Lower lobe of right lung (tissue), 2 donors: ENCODE data around the gene TRPV2. TPM values are rescaled to one million over a fixed set of nuclear protein-coding genes. Genes with fewer than 3 reads are reported as not detected.

Experiments
- ATAC-seq, 2 donors: fragments of 200-7000 bp; cut with Tn5 transposase; one replicate each; pipeline ENCODE4 v1.9.1; 2020 to 2022; ENCODE audit warnings: mild to moderate bottlenecking in 2 of 2, moderate library complexity in 2 of 2
- DNase-seq: peaks from one replicate; pipeline ENCODE4 v3.0.0-alpha.2; 2020
- H3K27ac ChIP-seq: fragments of 200-600 bp; one replicate; pipeline ENCODE4 v1.8.0; 2022
- H3K27me3 ChIP-seq: fragments of 200-600 bp; one replicate; pipeline ENCODE4 v1.8.0; 2022; ENCODE audit warnings: low read depth
- H3K36me3 ChIP-seq: fragments of 200-600 bp; one replicate; pipeline ENCODE4 v1.8.0; 2022; ENCODE audit warnings: mild to moderate bottlenecking
- H3K4me1 ChIP-seq: fragments of 200-600 bp; one replicate; pipeline ENCODE4 v1.8.0; 2022
- H3K4me3 ChIP-seq: fragments of 200-600 bp; one replicate; pipeline ENCODE4 v1.8.0; 2022; ENCODE audit warnings: mild to moderate bottlenecking
- H3K9me3 ChIP-seq: fragments of 200-600 bp; one replicate; pipeline ENCODE4 v1.8.0; 2022
- CTCF ChIP-seq: fragments of 200-600 bp; IDR thresholded peaks from one replicate; pipeline ENCODE4 v1.8.0; 2022; ENCODE audit warnings: antibody characterized with exemption, mild to moderate bottlenecking
- intact Hi-C: fragments of 100-400 bp; cut with DNase I; formaldehyde crosslinking; loops from one replicate; pipeline ENCODE4 v1.11.0; 2022
- total RNA-seq: library from RNA; stranded (reverse); fragmentation: NEBNext Ultra II Directional; extraction: Animal tissue kit (Norgen Biotek cat#: 25700); gene quantifications from one replicate; pipeline ENCODE4 v1.2.1, GENCODE V29; 2021
- donor health status: DM: no; HTN: yes; CAD: no; lungs with severe emphysema.

TRPV2 gene
- total RNA-seq, 1 donor from 2014 or later: 120 TPM

- no peaks in the 10 kb centered on the region for H3K4me1 ChIP-seq
- no peak overlapping the region for H3K27ac ChIP-seq
- H3K36me3 ChIP-seq: no peaks in the 10 kb centered on the region
- H3K4me3 ChIP-seq: no peak overlapping the region
- ATAC-seq (no peak), DNase-seq (no peak)
- TF ChIP-seq CTCF: no peak
- intact Hi-C loops: no loop called here
- H3K27me3 ChIP-seq: no peaks in the 10 kb centered on the region
- H3K9me3 ChIP-seq: no peaks in the 10 kb centered on the region
Measured at GRCh38 chr17:16467886-16468285, 52.5 kb downstream of the TRPV2 start.

- H3K4me3 ChIP-seq: no peak overlapping the region
- TF ChIP-seq CTCF: no peak
- H3K36me3 ChIP-seq: no peaks in the 10 kb centered on the region
- DNase-seq: no peak
- no peaks in the 10 kb centered on the region for H3K27me3 ChIP-seq
- H3K9me3 ChIP-seq: no peaks in the 10 kb centered on the region
- intact Hi-C loops: no loop called here
- H3K27ac ChIP-seq: no peak overlapping the region
- no peak for ATAC-seq
- H3K4me1 ChIP-seq: no peaks in the 10 kb centered on the region
Measured at GRCh38 chr17:16468428-16468992, 53.1 kb downstream of the TRPV2 start.

GRCh38 chr17:16470265-16470664 is 54.9 kb downstream of the TRPV2 start:
- no peaks in the 10 kb centered on the region for H3K27me3 ChIP-seq
- TF ChIP-seq CTCF: no peak
- H3K36me3 ChIP-seq: no peaks in the 10 kb centered on the region
- no peak for DNase-seq
- ATAC-seq: no peak
- no peaks in the 10 kb centered on the region for H3K4me1 ChIP-seq
- no peak overlapping the region for H3K27ac ChIP-seq
- intact Hi-C loops: no loop called here
- H3K9me3 ChIP-seq: no peaks in the 10 kb centered on the region
- H3K4me3 ChIP-seq: no peak overlapping the region

DNA sequence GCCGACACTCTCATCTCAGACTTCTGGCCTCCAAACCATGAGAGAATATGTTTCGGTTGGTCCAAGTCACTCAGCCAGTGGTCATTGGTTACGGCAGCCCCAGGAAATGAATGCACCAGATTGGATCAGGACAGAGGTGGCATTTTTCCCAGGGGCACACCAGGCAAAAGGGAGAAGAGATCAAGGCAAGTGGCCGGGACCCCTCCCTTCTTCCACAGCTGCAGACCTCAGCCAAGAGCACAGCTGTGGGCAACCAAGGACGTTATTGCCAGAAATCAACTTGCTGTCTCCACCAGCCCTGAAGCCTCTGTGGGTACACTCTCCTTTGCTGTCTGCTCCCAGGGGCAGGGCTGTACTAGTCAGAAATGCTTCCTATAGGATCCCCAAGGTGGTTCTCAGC is 55.9 kb downstream of the TRPV2 start:
- ATAC-seq (no peak), DNase-seq (no peak)
- Histone ChIP-seq H3K4me1 (no peaks in the 10 kb centered on the region), H3K36me3 (no peaks in the 10 kb centered on the region), H3K9me3 (no peaks in the 10 kb centered on the region), H3K4me3 (no peak overlapping the region), H3K27ac (no peak overlapping the region), H3K27me3 (no peaks in the 10 kb centered on the region)
- intact Hi-C loops: no loop called here
- TF ChIP-seq CTCF: no peak

GRCh38 chr17:16472539-16472938 is 57.2 kb downstream of the TRPV2 start:
- H3K4me3 ChIP-seq: no peak overlapping the region
- TF ChIP-seq CTCF: no peak
- H3K36me3 ChIP-seq: no peaks in the 10 kb centered on the region
- no peaks in the 10 kb centered on the region for H3K27me3 ChIP-seq
- H3K4me1 ChIP-seq: no peaks in the 10 kb centered on the region
- ATAC-seq (no peak), DNase-seq (no peak)
- intact Hi-C loops: no loop called here
- no peaks in the 10 kb centered on the region for H3K9me3 ChIP-seq
- H3K27ac ChIP-seq: no peak overlapping the region
